IPS-NIHi7 (cell line): Measurements from ENCODE around the gene FGF14.

Experiments used
- DNase-seq: peaks from one replicate; pipeline ENCODE4 v3.0.0; 2012; ENCODE audit warnings: mixed read lengths; ENCODE audit errors: extremely low spot score

FGF14 gene

GRCh38 chr13:101930331-101930730, 471.5 kb downstream of the FGF14 start:
- no peak for DNase-seq

- no peak for DNase-seq
Measured at GRCh38 chr13:101925731-101926130, 476.1 kb downstream of the FGF14 start.

- peak; percentile 65 for DNase-seq
Measured at GRCh38 chr13:101919541-101920181, 482.2 kb downstream of the FGF14 start.

DNA sequence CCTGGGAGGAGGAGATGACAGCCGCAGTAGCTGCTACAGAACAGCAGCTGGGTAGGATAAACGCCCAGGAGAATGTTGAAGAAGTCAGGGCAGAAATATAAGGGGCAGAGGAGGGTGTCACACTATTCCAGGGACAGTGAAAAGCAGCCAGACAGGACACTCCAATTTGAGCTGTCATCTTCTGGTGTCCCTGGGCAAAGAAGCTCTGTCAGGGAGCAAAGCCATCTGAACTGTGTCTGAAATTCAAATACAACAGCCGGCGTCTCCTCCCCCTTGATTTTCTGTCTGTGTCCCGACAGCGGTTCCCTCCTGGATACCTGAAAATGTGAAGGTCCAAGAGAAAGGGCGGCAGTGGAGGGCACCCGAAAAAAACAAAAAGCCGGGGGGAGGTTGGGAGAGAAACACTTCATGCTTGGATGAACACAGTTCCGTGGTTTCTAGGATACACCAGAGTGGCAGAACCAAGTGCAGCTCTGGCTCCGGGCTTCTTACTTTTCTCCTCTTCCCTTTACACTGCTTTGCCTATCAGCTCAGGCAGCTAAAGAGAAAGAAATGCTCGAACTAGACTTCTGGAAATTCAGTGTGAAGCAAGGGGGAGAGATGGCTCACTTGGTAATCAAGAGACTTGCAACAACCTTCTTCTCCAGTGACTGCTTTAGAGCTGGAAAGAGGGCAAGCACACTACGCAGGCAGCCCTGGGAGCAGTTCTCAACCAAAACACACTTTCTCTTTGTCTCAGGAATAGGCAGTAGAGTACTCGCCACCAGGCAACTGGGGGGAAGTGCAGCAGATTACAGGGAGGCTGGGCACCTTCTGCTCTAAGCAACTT, 483.8 kb downstream of the FGF14 start:
- peak; percentile 18 for DNase-seq

DNA sequence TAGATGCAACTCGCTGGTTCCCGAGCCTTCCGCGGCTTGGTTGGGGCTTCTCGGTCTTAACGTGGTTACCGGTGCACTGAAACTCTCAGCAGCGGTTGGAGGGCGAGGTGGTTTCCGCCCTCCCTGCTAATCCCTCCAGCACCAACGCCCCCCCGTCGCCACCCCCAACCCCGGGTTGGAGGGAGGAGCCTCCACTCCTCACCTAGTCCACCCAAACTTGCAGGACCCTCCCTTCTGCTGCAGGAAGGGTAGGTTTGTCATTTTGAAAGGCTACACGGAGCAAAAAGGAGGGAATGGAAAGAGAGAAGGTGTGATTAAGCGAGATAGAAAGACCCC, 484.4 kb downstream of the FGF14 start:
- no peak for DNase-seq

DNA sequence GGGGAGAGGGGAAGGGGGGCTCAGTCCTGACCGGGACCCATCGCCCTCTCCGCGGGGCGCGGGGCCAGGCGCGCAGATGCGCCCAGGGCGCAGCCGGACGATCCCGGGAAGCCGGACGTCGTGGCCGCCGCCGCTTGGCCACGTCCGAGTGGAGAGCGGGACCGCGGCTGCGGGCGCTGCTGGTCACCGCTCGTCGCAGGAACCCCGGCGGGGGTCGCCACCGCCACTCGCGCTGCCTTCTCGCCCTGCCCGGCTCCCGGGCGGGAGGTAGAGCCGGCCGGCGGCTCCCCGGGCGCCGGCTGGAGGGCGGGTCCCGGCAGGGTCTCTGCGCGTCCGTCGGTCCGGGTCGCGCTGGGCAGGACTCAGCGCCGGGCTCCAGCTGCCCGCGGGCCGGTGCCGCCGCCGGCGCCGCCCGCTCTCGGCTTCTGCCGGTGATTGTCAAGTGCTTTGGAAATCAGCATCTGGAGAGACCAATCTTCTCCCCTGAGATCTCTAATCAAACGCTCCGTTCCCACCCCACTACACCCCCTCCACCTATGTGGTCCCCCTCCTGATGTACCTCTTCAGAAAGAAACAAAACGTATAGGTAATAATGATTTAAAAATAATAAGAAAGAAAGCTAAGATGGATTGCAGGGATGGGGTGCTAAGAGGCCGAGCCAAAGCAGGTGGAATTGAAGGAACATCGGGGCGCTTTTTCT, 484.9 kb downstream of the FGF14 start:
- DNase-seq, result peak; percentile 15

- DNase-seq, result peak; percentile 73
Measured at GRCh38 chr13:101916108-101916774, 485.6 kb downstream of the FGF14 start.

- DNase-seq, result peak; percentile 14
Measured at GRCh38 chr13:101915755-101916107, 486.1 kb downstream of the FGF14 start.

- no peak for DNase-seq
Measured at GRCh38 chr13:101915331-101915730, 486.5 kb downstream of the FGF14 start.

GRCh38 chr13:101911752-101912151, 490.1 kb downstream of the FGF14 start:
- DNase-seq, result no peak

DNA sequence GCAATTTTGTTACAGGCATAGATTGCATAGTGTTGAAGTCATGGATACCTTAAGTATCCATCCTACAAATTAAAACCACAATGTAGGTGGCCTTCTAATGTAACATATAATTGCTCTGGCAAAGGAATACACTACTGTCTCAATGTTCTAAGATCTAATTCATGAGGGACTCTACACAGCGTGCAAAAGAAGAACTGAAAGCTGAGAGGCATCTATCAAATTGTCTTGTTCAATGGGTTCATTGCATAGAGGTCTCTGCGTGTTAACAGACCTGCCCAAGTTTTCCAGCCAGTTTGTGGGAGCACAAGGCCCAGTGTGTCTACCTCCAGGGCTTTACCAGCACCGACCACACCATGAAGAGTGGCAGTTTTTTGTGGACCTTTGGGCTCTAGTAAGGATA, 498.0 kb downstream of the FGF14 start:
- DNase-seq, result no peak

- no peak for DNase-seq
Measured at GRCh38 chr13:101898676-101899075, 503.2 kb downstream of the FGF14 start.

GRCh38 chr13:101896541-101896940, 505.3 kb downstream of the FGF14 start:
- no peak for DNase-seq

DNA sequence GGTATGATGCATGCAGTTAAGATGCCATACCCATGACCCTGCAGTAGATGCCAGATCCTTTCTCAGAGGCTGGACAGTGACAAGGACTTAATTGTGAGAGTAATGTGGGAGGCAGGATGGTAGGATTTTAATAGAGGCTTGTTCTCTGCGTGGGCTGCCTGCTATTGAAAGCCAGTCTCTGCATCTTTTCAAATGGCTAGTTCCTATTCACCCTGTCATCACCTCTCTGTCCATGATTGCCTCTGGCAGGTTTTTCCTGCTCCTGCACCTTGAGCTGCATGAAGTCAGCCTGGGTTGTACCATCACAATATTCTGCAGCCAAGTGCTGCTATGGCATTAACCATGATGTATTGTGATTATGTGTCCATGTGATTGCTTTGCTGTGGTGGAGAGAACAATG, 508.8 kb downstream of the FGF14 start:
- DNase-seq, result no peak

- DNase-seq, result no peak
Measured at GRCh38 chr13:101892296-101892695, 509.6 kb downstream of the FGF14 start.

GRCh38 chr13:101881593-101881992, 520.3 kb downstream of the FGF14 start:
- DNase-seq, result no peak

- DNase-seq, result no peak
Measured at GRCh38 chr13:101880581-101880980, 521.3 kb downstream of the FGF14 start.

DNA sequence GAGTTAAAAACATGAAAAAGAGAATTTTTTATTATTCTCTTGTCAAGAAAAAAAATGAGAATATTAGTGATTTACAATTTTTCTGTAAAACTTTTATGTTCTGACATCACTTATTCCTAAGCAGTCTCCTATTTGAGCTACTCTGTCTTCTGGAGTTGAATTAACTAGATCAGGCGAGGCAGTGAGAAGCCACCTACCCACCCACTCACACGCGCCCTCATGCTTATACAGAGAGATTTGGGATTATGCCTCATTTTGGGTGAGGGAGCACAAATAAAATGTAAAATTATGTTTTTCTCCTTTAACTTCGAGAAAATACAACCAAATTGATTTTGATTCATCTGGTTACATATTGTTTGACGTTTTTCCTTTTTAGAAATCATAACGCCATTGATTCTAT, 524.9 kb downstream of the FGF14 start:
- no peak for DNase-seq

GRCh38 chr13:101875717-101876393, 526.0 kb downstream of the FGF14 start:
- no peak for DNase-seq

DNA sequence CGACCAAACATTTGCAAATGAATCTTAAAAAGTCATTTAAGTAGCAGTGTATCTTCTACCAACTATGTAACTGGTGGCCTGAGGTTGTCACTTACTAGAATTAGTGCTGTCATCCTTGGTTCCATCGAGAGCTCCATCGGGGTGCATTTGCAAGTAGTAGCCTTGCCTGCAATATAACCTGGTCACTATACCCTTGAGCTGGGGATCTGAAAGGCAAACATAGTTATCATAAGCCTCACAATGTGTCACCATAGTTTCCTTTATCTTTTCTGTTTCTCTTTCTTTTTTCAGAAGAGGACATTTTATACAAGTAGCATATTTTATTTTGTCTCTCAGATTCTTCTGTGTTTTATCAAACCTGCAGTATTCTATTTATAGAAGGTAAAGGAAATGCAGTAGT, 526.8 kb downstream of the FGF14 start:
- DNase-seq, result no peak

DNA sequence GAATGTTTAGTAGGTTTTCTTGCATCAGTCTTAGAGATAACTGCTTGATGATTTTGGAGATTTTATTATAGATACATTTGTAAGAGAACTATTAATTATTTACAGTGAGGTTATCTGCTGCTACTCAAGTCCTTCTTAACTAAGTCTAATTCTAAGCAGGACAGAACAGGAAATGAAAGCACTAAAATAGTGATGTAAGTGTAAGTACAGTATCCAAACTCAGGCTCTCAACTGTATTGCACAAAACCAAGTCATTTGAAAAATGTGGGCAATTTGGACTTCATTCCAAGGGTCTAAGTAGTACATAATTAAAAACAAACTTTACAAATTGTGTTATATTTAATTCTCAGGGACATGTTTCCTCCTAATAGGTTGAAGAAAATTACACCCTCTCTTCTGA, 532.3 kb downstream of the FGF14 start:
- DNase-seq, result no peak
